SK-N-SH (cell line): ENCODE measurements around the gene ZPR1. TPM values are rescaled to one million over a fixed set of nuclear protein-coding genes. Genes with fewer than 3 reads are reported as not detected.

Experiments used
- CTCF ChIA-PET: fragments of 300-600, 350-600 bp; formaldehyde crosslinking; extraction: SDS; loops from one replicate; lab custom pipeline; 2021; lab: Yijun Ruan, JAX
- POLR2A ChIA-PET: fragments of 350-600 bp; sonication (Branson Sonifier 250); formaldehyde crosslinking; extraction: SDS; loops from one replicate; lab custom pipeline; 2020; ENCODE audit warnings: antibody characterized with exemption, inconsistent platforms; lab: Yijun Ruan, JAX
- DNase-seq: peaks from one replicate; pipeline ENCODE4 v3.0.0; 2012
- H2AFZ ChIP-seq: fragments of 200-600 bp; sonication (generic); 2 replicates; pipeline ENCODE4 v1.8.1; 2016; ENCODE audit warnings: antibody characterized with exemption, mild to moderate bottlenecking, low read depth
- H3F3A ChIP-seq: fragments of 200-600 bp; sonication (generic); replicated peaks from 2 replicates; pipeline ENCODE3; 2016; ENCODE audit warnings: antibody characterized with exemption, mild to moderate bottlenecking; ENCODE audit not compliant: insufficient read depth
- H3K27ac ChIP-seq, 2 experiments: fragments of 200-500 bp in 1 of 2; fragments of 200-600 bp in 1 of 2; sonication (Bioruptor generic) in 1 of 2; sonication (generic), shearing (Covaris generic) in 1 of 2; 2 replicates each; pipeline versions ENCODE4 v1.5.1 to v1.6.1; 2014 to 2016; ENCODE audit warnings: low read depth in 2 of 2, inconsistent platforms in 1 of 2, low read length in 1 of 2, mild to moderate bottlenecking in 1 of 2, mixed read lengths in 1 of 2
- H3K27me3 ChIP-seq: fragments of 200-600 bp; sonication (generic), shearing (Covaris generic); 2 replicates; pipeline ENCODE4 v1.6.1; 2016; ENCODE audit warnings: mixed run types; ENCODE audit not compliant: insufficient read depth
- H3K36me3 ChIP-seq, 2 experiments: fragments of 200-500 bp in 1 of 2; fragments of 200-600 bp in 1 of 2; sonication (Bioruptor generic) in 1 of 2; sonication (generic) in 1 of 2; replicated peaks in 1 of 2; 2 replicates each; pipeline versions ENCODE3 to v1.5.1; 2014 to 2016; ENCODE audit warnings: low read length in 1 of 2, mild to moderate bottlenecking in 1 of 2; ENCODE audit not compliant: insufficient read depth in 2 of 2, control insufficient read depth in 1 of 2
- H3K4me1 ChIP-seq, 2 experiments: fragments of 200-500 bp in 1 of 2; fragments of 200-600 bp in 1 of 2; sonication (Bioruptor generic) in 1 of 2; sonication (generic), shearing (Covaris generic) in 1 of 2; 2 replicates each; pipeline versions ENCODE4 v1.5.1 to v1.6.1; 2014 to 2016; ENCODE audit warnings: low read depth in 1 of 2, low read length in 1 of 2, mixed run types in 1 of 2; ENCODE audit not compliant: insufficient read depth in 2 of 2, control insufficient read depth in 1 of 2
- H3K4me2 ChIP-seq: fragments of 200-600 bp; sonication (generic), shearing (Covaris generic); 2 replicates; pipeline ENCODE4 v1.6.1; 2017; ENCODE audit warnings: mixed run types
- H3K4me3 ChIP-seq, 2 experiments: fragments of 200-500 bp in 1 of 2; fragments of 200-600 bp in 1 of 2; sonication (Bioruptor generic) in 1 of 2; sonication (generic), shearing (Covaris generic) in 1 of 2; 2 replicates each; pipeline versions ENCODE4 v1.5.1 to v1.8.1; 2014 to 2016; ENCODE audit warnings: low read depth in 2 of 2, inconsistent platforms in 1 of 2, low read length in 1 of 2, mild to moderate bottlenecking in 1 of 2, mixed read lengths in 1 of 2, moderate library complexity in 1 of 2
- H3K79me2 ChIP-seq: fragments of 200-600 bp; sonication (generic); 2 replicates; pipeline ENCODE4 v1.8.1; 2017; ENCODE audit warnings: mild to moderate bottlenecking; ENCODE audit not compliant: insufficient read depth
- H3K9ac ChIP-seq: fragments of 200-600 bp; sonication (generic); 2 replicates; pipeline ENCODE4 v1.6.1; 2017; ENCODE audit warnings: mixed run types
- H3K9me2 ChIP-seq: fragments of 200-600 bp; sonication (generic); 2 replicates; pipeline ENCODE4 v1.6.1; 2017; ENCODE audit warnings: mixed run types
- H3K9me3 ChIP-seq: fragments of 200-600 bp; sonication (generic); 2 replicates; pipeline ENCODE4 v1.6.1; 2017; ENCODE audit warnings: mixed run types, mild to moderate bottlenecking, moderate library complexity
- H4K20me1 ChIP-seq: fragments of 200-600 bp; sonication (generic); 2 replicates; pipeline ENCODE4 v1.6.1; 2017; ENCODE audit warnings: mild to moderate bottlenecking, mixed run types; ENCODE audit not compliant: insufficient read depth
- CTCF ChIP-seq: fragments of 200-600 bp; sonication (generic); IDR thresholded peaks from 2 replicates; pipeline ENCODE4 v1.6.1; 2017; ENCODE audit warnings: antibody characterized with exemption, mild to moderate bottlenecking, moderate library complexity
- GATA2 ChIP-seq: sonication (generic); formaldehyde crosslinking; IDR thresholded peaks from 2 replicates; pipeline ENCODE4 v1.5.0; 2020; ENCODE audit warnings: mild to moderate bottlenecking, missing genetic modification reagents
- POLR2AphosphoS5 ChIP-seq: IDR thresholded peaks from 2 replicates; pipeline ENCODE4 v1.6.1; 2012; ENCODE audit warnings: low read depth, low read length
- RXRA ChIP-seq: IDR thresholded peaks from 2 replicates; pipeline ENCODE4 v1.4.0; 2012; ENCODE audit warnings: low read depth, mild to moderate bottlenecking, borderline replicate concordance
- TCF12 ChIP-seq: IDR thresholded peaks from 2 replicates; pipeline ENCODE4 v1.4.0; 2012
- USF2 ChIP-seq: fragments of 150-350 bp; IDR thresholded peaks from 2 replicates; pipeline ENCODE4 v1.6.1; 2017; ENCODE audit warnings: antibody characterized with exemption, low read length, low read depth, borderline replicate concordance
- WGBS: methylation state at CpG from one replicate; pipeline ENCODE4 v1.1.6; 2017; ENCODE audit warnings: low lambda C conversion rate; 5-methylcytosine and 5-hydroxymethylcytosine counted together
- polyA plus RNA-seq, 3 experiments: library from polyadenylated mRNA; depleted of rRNA; stranded (reverse); fragments of >200 nt; gene quantifications; 2 replicates each; pipeline ENCODE4 v1.2.3, GENCODE V29; 2012
- TF ChIP-seq, protein P1 (sequence below): IDR thresholded peaks from 2 replicates; pipeline ENCODE4 v1.4.0; 2012; ENCODE audit warnings: low read depth, borderline replicate concordance
- TF ChIP-seq, protein P2 (sequence below): IDR thresholded peaks from 2 replicates; pipeline ENCODE4 v1.4.0; 2012; ENCODE audit warnings: low read depth

Gene ZPR1
- polyA plus RNA-seq, 1 of the 3 experiments (the other 2 are of a cell fraction), result 52.4 TPM

- TF ChIP-seq, protein P1, sequence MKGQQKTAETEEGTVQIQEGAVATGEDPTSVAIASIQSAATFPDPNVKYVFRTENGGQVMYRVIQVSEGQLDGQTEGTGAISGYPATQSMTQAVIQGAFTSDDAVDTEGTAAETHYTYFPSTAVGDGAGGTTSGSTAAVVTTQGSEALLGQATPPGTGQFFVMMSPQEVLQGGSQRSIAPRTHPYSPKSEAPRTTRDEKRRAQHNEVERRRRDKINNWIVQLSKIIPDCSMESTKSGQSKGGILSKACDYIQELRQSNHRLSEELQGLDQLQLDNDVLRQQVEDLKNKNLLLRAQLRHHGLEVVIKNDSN, result no peak
- no peak for TF ChIP-seq TCF12
These were observed 58.2 kb downstream of the ZPR1 start (continued) for GRCh38 chr11:116729501-116730240.

DNA sequence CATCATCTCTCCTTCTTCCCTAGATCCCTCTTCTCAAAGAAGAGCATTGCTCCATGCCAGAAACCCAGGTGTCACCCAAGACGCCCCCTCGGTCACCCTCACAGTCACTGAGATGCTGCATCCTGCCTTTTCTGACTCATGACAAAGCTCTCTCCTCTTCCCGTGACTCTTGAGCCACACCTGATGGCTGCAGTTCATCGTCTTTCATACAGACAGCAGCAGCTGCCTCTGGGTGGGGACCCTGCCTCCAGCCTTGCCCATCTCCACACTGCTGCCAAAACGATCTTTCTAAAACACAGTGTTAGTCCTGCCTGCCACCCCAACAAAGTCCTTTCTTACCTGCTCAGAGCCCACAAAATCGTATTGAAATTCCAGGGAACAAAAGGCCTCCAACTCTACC lies 59.8 kb downstream of the ZPR1 start:
- Histone ChIP-seq H3K36me3 (no peaks in the 10 kb centered on the region), H3K4me3 (no peak overlapping the region), H3K9me2 (no peaks in the 10 kb centered on the region), H3K27ac (no peak overlapping the region), H2AFZ (no peak overlapping the region), H3K4me1 (peaks cover 0 to 22% of the 10 kb centered on the region in 2 experiments; a peak in 1 of 4 replicates), H4K20me1 (no peaks in the 10 kb centered on the region), H3F3A (no peaks in the 10 kb centered on the region), H3K79me2 (no peaks in the 10 kb centered on the region), H3K9ac (no peak overlapping the region), H3K9me3 (no peaks in the 10 kb centered on the region), H3K27me3 (peaks cover 16% of the 10 kb centered on the region; the same call in 1 of the 2 replicates), H3K4me2 (no peak overlapping the region)
- 58% methylated on average over 5 of the region's 6 CpGs for WGBS
- no peak for DNase-seq
- no peak for TF ChIP-seq CTCF
- no peak for TF ChIP-seq RXRA
- no peak for TF ChIP-seq USF2
- no peak for TF ChIP-seq POLR2AphosphoS5
- TF ChIP-seq GATA2 (CRISPR knock-in tag), result no peak
- TF ChIP-seq, protein P2, sequence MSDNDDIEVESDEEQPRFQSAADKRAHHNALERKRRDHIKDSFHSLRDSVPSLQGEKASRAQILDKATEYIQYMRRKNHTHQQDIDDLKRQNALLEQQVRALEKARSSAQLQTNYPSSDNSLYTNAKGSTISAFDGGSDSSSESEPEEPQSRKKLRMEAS, result no peak
- ChIA-PET POLR2A (no interaction called here), CTCF (interaction anchor here (10.4 kb wide), 1 partner anchor 14 kb away, joined by 91 read pairs; no protein-coding TSS in a partner anchor)
